Measurements from ENCODE around the gene DOCK3.

The DOCK3 gene

DNA sequence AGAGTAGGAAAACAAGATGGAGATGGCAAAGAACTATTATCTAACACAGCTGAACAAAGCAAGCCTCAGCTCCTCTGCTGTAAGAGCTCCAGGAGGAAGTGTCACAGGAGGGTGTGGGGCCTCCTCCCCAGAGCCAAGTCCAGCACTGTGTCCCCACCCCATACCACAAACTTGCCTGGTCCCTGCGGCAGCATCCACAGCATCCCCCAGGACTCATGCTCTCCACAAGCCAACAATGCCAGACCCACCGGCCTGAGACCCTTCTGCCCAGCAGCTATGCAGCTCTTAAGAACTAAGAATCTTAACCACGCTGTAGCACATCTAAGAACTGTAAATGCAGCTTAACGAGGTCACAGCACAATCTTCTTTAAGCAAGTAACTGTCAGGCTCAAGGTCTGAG, 725.4 kb downstream of the DOCK3 start:
- Histone ChIP-seq H3K9ac (no peak overlapping the region), H2AFZ (ENCODE audit: low read depth) (no peak overlapping the region), H3K27me3 (ENCODE audit: insufficient read depth, low read depth) (no peaks in the 10 kb centered on the region), H3K79me2 (ENCODE audit: insufficient read depth, low read depth) (0 out of 2 replicates have a peak, but pooled peaks cover under 1% of the 10 kb centered on the region), H3K4me1 (ENCODE audit: low read depth, poor library complexity, severe bottlenecking) (no peaks in the 10 kb centered on the region), H4K20me1 (ENCODE audit: insufficient read depth) (no peaks in the 10 kb centered on the region), H3K27ac (no peak overlapping the region), H3K36me3 (ENCODE audit: insufficient read depth) (no peaks in the 10 kb centered on the region), H3K4me3 (IDR thresholded peaks at IDR 0.05; ENCODE audit: insufficient read depth, low read depth, low read length) (no peak overlapping the region), H3K4me2 (no peak overlapping the region)
- TF ChIP-seq, protein P1, sequence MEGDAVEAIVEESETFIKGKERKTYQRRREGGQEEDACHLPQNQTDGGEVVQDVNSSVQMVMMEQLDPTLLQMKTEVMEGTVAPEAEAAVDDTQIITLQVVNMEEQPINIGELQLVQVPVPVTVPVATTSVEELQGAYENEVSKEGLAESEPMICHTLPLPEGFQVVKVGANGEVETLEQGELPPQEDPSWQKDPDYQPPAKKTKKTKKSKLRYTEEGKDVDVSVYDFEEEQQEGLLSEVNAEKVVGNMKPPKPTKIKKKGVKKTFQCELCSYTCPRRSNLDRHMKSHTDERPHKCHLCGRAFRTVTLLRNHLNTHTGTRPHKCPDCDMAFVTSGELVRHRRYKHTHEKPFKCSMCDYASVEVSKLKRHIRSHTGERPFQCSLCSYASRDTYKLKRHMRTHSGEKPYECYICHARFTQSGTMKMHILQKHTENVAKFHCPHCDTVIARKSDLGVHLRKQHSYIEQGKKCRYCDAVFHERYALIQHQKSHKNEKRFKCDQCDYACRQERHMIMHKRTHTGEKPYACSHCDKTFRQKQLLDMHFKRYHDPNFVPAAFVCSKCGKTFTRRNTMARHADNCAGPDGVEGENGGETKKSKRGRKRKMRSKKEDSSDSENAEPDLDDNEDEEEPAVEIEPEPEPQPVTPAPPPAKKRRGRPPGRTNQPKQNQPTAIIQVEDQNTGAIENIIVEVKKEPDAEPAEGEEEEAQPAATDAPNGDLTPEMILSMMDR (conservative IDR thresholded peaks at IDR 0.05; ENCODE audit: low read depth, low read length) = no peak

DNA sequence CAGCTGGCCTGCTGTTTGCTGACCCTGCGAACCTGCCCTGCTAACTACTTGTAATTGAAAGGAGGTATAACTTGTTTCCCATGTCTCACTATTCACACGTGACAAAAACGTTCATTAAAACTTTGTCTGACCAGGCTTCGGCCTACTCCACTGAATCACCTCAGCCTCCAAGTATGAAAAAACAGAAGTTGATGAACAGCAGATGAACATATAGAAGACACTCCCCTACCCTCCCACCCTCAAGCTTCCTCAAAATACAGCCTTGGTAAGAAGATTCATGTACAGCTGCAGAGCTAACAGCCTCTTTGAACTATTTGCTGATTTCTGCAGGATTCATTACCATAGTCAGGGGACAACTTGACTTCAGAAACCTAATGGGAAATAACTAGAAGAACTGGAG, 727.0 kb downstream of the DOCK3 start:
- Histone ChIP-seq H3K4me1 (ENCODE audit: low read depth, poor library complexity, severe bottlenecking) (no peaks in the 10 kb centered on the region), H3K27ac (no peak overlapping the region), H3K36me3 (ENCODE audit: insufficient read depth) (no peaks in the 10 kb centered on the region), H4K20me1 (ENCODE audit: insufficient read depth) (no peaks in the 10 kb centered on the region), H3K9ac (no peak overlapping the region), H3K4me3 (IDR thresholded peaks at IDR 0.05; ENCODE audit: insufficient read depth, low read depth, low read length) (no peak overlapping the region), H3K4me2 (no peak overlapping the region), H3K79me2 (ENCODE audit: insufficient read depth, low read depth) (no peaks in the 10 kb centered on the region), H2AFZ (ENCODE audit: low read depth) (no peak overlapping the region), H3K27me3 (ENCODE audit: insufficient read depth, low read depth) (no peaks in the 10 kb centered on the region)
- TF ChIP-seq, protein P1 (conservative IDR thresholded peaks at IDR 0.05; ENCODE audit: low read depth, low read length) = no peak

DNA sequence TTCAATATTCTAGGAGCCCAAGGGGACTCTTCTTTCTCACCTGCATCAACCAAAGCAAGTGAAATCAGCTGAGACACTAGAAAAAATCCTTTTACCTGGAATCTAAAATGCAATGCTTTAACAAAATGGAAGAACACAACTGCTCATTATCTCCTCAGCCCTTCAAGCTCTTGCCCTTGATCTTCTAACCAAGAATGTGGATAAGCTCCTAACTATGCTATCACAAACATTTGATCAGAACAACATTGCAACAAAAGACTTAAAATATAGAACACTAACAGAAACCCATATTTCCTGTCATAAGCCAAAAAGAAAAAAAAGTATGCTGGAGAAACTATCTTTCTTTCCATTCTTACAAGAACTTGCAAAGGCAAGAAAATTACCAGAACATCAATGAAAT, 728.9 kb downstream of the DOCK3 start:
- no peaks in the 10 kb centered on the region for H3K27me3 ChIP-seq (ENCODE audit: insufficient read depth, low read depth)
- no peak overlapping the region for H3K4me3 ChIP-seq (IDR thresholded peaks at IDR 0.05; ENCODE audit: insufficient read depth, low read depth, low read length)
- H3K4me2 ChIP-seq = no peak overlapping the region
- no peak overlapping the region for H3K27ac ChIP-seq
- H3K4me1 ChIP-seq (ENCODE audit: low read depth, poor library complexity, severe bottlenecking) = no peaks in the 10 kb centered on the region
- H3K9ac ChIP-seq = no peak overlapping the region
- no peaks in the 10 kb centered on the region for H3K36me3 ChIP-seq (ENCODE audit: insufficient read depth)
- no peaks in the 10 kb centered on the region for H3K79me2 ChIP-seq (ENCODE audit: insufficient read depth, low read depth)
- TF ChIP-seq, protein P1 (conservative IDR thresholded peaks at IDR 0.05; ENCODE audit: low read depth, low read length) = no peak
- no peak overlapping the region for H2AFZ ChIP-seq (ENCODE audit: low read depth)
- no peaks in the 10 kb centered on the region for H4K20me1 ChIP-seq (ENCODE audit: insufficient read depth)

DNA sequence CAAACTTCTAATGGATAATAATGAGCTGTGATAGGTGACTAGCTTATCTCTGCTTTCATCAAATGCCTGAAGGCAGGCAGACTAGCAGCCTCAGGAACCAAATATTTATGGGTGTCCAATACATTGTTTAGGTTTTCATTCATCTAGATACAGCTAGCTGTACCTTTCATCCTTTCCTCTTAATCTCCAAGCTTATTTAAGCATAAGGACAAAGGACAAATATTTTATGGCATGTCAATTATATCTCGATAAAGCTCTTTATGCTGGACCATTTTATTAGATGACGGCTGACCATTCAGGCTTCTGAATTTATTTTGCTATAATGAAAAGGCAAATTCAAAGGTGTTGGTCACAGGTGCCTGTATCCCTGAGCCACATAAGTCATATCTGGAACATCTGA, 733.3 kb downstream of the DOCK3 start:
- no peaks in the 10 kb centered on the region for H4K20me1 ChIP-seq (ENCODE audit: insufficient read depth)
- H3K9ac ChIP-seq = no peak overlapping the region
- TF ChIP-seq, protein P1 (conservative IDR thresholded peaks at IDR 0.05; ENCODE audit: low read depth, low read length) = no peak
- no peak overlapping the region for H3K4me2 ChIP-seq
- H3K79me2 ChIP-seq (ENCODE audit: insufficient read depth, low read depth) = no peaks in the 10 kb centered on the region
- H3K4me1 ChIP-seq (ENCODE audit: low read depth, poor library complexity, severe bottlenecking) = no peaks in the 10 kb centered on the region
- no peak overlapping the region for H3K27ac ChIP-seq
- no peak overlapping the region for H3K4me3 ChIP-seq (IDR thresholded peaks at IDR 0.05; ENCODE audit: insufficient read depth, low read depth, low read length)
- H2AFZ ChIP-seq (ENCODE audit: low read depth) = no peak overlapping the region
- H3K27me3 ChIP-seq (ENCODE audit: insufficient read depth, low read depth) = no peaks in the 10 kb centered on the region
- H3K36me3 ChIP-seq (ENCODE audit: insufficient read depth) = no peaks in the 10 kb centered on the region

Data from KMS-11 (cell line).